ENCODE measurements around the gene TM7SF3.
"Not testable (repeated sequence)": the region's sequence is repeated elsewhere in the genome, so short reads cannot be mapped to it uniquely, and the experiment has no call there.

The TM7SF3 gene, protein sequence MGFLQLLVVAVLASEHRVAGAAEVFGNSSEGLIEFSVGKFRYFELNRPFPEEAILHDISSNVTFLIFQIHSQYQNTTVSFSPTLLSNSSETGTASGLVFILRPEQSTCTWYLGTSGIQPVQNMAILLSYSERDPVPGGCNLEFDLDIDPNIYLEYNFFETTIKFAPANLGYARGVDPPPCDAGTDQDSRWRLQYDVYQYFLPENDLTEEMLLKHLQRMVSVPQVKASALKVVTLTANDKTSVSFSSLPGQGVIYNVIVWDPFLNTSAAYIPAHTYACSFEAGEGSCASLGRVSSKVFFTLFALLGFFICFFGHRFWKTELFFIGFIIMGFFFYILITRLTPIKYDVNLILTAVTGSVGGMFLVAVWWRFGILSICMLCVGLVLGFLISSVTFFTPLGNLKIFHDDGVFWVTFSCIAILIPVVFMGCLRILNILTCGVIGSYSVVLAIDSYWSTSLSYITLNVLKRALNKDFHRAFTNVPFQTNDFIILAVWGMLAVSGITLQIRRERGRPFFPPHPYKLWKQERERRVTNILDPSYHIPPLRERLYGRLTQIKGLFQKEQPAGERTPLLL

DNA sequence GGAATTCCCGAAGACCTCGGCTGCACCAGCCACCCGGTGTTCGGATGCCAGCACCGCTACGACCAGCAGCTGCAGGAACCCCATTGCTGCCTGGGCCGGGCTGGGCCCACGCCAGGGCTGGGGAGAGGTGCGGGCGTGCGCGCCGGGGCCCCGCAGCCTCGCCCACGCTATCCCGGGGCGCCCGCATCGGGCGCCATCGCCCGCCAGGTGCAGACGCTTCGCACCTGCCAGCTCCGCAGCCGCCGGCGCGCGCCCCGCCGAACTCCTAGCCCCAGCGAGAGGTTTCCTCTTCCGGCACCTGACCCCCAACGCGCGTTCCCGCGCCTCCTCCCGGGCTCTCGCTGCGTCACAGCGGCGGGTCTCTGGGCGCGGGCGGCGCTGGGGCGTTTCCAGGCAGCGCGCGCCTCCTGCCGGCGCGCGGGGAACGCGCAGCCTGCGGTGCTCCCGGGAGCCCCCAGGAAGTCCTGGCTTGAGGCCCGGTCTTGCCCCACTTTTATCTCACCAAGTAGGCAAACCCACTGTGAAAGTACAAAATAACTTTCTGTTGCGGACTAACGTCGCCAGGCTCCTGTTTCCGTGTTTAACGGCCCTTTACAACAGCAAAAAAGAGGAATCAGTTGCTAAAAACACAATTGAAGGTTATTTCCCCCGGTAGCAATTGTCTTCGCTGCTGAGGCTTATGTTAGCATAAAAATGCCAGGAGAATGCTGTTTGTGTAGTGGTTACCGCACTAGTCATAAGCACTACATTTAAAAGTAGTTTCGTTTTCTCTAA, at the start of gene TM7SF3:
TM7SF3 (minus strand) TSS at position 300 of the 774 bp plus-strand sequence; CDS start at position 84, 216 bp downstream.
- DNase-seq, result peak; percentile 77

DNA sequence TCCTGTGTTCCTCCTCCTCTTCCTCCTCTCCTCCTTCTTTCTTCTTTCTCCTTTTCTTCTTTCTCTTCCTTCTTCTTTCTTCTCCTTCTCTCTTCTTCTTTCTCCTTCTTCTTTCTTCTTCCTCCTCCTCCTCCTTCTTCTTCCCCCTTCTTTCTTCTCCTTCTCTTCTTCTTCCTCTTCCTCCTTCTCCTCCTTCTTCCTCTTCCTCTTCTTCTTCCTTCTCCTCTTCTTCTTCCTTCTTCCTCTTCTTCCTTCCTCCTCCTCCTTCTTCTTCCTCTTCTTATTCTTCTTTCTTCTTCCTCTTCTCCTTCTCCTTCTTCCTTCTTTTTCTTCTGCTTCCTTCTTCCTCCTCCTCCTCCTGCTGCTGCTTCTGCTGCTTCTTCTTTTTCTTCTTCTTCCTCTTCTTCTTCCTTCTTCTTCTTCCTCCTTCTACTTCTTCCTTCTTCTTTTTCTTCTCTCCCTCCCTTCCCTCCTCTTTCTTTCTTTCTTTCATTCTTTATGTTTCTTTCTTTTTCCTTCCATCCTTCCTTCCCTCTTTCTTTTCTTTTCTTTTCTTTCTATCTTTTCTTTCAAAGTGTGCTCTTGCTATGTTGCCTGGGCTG, 49.2 kb upstream of the TM7SF3 start:
- no peak for DNase-seq

DNA sequence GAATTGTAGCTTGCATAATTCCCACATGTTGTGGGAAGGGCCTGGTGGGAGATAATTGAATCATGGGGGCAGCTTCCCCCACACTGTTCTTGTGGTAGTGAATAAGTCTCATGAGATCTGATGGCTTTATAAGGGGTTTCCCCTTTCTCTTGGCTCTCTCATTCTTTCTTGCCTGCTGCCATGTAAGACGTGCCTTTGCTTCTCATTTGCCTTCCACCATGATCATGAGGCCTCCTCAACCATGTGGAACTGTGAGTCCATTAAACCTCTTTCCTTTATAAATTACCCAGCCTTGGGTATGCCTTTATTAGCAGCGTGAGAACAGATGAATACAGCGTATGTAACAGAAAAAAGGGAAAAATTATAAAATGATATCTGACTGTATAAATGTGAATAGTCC, 47.1 kb upstream of the TM7SF3 start:
- no peak for DNase-seq

DNA sequence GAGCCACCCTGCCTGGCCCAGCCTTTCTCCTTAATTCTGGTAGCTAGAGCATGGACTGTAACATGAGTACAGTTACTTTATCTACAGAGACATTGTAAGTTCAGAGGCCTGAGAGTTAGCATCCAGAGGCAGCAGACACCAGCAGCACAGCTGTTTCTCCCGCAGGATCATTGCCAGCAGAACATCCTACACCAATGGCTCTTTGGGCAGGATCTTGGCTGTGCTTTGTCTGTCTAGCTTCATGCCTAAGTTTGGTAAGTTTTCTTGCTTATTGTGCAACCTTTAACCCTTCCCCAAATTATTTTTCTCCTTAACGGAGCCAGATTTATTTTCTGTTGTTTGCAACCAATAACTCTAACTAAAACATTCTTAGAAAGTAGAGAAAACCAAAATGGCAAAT, 46.6 kb upstream of the TM7SF3 start:
- no peak for DNase-seq

DNA sequence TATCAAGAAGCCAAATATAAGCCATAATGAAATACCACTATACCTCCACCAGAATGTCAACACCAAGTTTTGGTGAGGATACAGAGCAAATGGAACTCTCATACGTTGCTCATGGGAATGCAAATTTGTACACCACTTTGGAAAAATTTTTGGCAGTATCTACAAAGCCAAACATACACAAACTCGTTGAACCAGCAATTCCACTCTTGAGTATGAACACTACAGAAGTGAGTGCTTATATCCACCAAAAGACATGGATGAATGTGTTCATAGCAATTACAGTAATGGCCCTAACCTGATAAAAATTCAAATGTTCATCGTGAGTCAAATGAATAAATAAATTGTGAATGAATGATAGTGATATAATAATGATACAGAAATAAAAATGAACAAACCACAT, 43.4 kb upstream of the TM7SF3 start:
- DNase-seq, result no peak

DNA sequence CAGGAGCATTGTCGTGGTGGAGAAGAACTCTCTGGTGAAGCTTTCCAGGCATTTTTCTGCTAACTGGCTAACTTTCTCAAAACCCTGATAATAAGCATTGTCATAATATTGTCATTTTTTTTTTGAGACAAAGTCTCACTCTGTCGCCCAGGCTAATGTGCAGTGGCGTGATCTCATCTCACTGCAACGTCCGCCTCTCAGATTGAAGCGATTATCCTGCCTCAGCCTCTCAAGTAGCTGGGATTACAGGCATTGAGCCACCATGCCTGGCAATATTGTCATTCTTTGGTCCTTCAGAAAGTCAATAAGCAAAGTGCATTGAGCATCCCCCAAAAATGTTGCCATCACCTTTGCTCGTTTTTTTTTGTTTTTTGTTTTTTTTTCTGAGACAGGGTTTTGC, 41.8 kb upstream of the TM7SF3 start:
- no peak for DNase-seq

DNA sequence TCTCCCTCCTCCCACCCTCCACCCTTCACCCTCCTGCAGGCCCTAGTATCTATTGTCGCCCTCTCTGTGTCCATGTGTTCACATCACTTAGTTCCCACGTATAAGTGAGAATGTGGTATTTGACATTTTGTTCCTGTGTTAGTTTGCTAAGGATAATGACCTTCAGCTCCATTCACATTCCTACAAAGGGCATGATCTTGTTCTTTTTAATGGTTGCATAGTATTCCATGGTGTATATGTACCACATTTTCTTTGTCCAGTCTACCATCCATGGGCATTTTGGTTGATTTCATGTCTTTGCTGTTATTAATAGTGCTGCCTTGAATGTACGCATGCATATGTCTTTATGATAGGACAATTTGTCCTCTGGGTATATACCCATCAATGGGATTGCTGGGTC, 38.6 kb upstream of the TM7SF3 start:
- no peak for DNase-seq

DNA sequence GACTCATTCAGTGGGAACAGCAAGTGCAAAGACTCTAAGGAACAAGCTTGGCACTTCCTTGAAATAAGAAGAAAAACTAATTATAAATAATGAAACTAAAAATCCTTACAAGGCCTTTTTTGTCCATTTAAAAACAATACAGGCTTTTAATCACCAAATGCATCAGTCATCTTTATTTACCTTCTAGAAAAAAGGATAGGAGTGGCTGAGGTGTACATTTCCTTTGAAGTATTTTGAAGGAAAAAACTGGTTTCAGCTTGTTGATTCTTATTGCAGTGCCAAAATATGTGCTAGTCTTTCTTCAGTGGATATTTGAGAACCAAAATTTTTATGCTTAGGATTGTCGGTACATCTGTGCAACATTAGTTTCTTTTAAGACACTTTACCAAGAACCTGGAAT, 38.0 kb upstream of the TM7SF3 start:
- no peak for DNase-seq

DNA sequence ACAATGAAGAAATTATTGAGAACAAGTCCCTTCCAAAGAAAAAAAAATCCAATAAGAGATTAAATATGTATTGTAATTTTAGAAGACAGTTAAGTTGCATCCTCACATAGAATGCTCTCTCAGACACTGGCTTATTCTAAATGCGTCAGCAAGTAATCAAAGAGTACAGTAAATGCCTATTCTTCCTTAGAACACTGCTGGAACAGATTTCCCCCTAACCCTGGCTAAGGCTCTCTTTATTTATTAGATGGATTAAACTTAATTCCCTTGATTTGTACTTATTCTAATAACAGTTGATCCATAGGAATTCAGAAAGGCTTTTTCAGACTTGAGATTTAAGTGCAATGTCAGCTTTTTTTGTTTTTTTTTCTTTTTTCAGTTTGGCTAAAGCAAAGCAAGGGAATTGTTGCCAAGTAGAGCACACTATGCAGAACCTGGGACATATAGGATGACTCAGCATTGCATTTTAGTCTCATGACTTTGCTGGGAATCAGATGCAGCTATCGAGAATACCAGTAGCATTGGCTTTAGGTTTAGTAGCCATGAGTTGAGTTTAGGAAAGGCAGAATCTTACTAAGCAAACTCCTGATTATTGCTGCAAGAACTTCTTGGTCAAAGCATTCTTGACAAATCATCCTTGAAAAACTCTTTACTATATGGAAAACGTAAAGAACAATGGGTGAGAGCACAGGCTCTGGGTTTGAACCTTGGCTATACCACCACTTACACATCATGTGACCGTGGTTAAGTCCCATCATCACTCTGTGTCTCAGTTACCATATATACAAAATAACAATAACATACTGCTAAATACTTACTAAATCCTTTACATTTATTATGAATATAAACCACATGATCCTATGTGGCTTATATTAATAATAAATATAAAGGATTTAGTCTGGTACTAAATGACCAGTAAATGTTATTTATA, 34.9 kb upstream of the TM7SF3 start:
- no peak for DNase-seq

DNA sequence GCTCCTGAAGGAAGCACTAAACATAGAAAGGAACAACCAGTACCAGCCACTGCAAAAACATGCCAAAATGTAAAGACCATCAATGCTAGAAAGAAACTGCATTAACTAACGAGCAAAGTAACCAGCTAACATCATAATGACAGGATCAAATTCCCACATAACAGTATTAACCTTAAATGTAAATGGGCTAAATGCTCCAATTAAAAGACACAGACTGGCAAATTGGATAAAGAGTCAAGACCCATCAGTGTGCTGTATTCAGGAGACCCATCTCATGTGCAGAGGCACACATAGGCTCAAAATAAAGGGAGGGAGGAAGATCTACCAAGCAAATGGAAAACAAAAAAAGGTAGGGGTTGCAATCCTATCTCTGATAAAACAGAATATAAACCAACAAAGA, 27.8 kb upstream of the TM7SF3 start:
- DNase-seq, result not testable (repeated sequence)

DNA sequence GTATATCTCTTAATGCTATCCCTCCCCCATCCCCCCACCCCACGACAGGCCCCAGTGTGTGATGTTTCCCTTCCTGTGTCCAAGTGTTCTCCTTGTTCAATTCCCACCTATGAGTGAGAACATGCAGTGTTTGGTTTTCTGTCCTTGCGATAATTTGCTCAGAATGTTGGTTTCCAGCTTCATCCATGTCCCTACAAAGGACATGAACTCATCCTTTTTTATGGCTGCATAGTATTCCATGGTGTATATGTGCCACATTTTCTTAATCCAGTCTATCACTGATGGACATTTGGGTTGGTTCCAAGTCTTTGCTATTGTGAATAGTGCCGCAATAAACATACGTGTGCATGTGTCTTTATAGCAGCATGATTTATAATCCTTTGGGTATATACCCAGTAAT, 26.5 kb upstream of the TM7SF3 start:
- DNase-seq, result not testable (repeated sequence)

DNA sequence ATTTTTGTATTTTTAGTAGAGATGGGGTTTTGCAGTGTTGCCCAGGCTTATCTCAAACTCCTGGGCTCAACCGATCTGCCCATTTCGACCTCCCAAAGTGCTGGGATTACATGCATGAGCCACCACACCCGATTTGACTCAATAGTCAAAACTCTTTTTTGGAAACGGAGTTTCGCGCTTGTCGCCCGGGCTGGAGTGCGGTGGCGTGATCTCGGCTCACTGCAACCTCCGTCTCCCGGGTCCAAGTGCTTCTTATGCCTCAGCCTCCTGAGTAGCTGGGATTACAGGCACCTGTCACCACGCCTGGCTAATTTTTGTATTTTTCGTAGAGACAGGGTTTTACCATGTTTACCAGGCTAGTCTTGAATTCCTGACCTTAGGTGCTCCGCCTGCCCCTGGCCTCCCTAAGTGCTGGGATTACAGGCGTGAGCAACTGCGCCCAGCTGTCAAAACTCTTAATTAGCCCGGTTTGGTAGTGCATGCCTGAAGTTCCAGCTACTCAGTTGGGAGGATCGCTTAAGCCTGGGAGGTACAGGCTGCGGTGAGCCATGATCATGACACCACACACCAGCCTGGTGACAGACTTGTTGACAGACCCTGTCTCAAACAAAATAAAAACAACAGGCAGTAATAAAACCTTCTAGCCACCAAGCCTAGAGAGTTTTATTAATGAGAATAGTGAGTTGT, 20.6 kb upstream of the TM7SF3 start:
- DNase-seq, result no peak

DNA sequence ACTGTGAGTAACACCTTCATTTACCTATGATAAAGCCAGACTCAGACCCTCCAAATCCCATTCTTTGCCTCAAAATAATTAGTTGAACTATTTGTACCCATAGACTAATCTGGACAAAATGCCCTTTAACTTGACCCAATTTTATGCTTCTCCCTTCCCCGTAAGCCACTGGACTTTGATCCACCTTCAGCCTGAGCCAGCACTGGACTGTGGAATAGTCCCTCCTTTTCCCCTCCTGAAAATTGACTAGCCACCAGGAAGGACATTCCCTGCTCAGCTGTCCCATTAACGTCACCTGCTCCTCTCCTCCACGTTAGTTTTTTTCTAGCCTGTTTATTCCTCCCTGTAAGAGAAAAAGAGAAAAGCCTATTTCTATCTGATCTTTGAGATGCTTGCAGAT, 18.5 kb upstream of the TM7SF3 start:
- DNase-seq, result no peak

DNA sequence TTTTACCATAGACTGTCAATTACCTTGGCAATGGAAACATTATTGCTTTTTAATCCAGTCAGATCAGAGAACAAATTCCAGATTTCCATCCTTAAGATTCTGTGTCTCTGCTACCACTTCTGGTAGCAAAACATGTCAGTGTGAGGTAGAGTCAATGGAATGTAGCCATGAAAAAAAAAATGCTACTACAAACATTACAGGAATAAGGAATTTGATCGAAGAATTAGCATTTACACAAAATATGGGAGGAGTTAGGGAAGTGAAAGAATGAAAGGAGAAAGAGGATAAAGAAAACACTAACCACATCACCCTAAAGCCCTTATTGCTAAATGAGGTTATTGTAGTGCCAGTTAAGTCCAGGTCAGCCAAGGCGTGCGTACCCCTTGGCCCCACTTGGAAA, 17.3 kb upstream of the TM7SF3 start:
- no peak for DNase-seq

DNA sequence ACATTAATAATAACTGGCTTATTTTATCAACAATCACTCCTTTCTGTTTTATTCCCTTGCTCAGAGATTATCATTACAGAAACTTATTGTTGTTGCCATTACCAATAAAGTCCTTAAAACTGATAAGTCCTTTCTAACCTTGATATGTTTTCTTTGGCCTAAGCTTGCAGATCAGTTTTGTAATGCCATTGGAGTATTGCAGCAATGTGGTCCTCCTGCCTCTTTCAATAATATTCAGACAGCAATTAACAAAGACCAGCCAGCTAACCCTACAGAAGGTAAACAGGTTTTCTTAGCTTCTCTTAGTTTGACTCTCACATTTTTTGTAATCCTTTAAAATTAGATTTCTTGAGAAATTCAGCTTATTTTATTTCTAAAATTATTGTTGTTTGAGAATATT, 12.1 kb upstream of the TM7SF3 start:
- no peak for DNase-seq

DNA sequence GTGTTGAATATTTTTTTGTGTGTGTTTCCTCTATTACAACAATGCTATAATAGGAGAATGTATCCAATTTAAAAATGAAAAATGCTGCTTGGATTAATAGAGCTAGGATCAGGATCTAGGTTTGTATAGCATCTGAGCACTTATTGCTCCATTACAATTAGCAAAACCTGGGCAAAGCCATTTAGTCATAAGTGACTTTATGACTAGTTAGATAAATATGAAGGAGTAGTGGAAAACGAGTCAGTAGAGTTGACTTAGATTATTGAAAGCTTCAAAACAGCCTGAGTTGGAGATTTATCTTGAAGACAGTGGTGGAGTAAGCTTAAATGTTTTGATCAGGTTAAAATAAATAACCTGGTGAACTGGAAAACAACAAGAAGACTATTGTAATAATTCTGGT, 10.9 kb upstream of the TM7SF3 start:
- DNase-seq, result no peak

DNA sequence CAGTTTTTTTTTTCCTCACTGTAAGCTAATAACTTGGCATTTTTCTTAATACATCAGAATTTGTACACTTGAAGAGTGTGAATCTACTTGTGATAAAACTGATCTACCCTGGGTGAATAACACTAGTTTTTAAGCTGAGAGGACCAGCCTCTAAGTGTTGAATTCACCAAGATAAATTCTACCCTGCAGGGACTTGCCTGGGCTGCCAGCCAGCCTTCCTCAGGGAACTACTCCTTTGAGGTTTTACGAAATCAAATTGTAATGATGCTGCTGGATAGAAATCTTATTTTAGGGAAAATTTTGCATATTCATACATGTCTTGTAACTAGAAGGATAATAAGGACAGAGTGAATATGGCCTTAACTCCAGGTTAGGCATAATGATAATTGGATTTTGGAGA, 10.1 kb upstream of the TM7SF3 start:
- DNase-seq, result no peak

DNA sequence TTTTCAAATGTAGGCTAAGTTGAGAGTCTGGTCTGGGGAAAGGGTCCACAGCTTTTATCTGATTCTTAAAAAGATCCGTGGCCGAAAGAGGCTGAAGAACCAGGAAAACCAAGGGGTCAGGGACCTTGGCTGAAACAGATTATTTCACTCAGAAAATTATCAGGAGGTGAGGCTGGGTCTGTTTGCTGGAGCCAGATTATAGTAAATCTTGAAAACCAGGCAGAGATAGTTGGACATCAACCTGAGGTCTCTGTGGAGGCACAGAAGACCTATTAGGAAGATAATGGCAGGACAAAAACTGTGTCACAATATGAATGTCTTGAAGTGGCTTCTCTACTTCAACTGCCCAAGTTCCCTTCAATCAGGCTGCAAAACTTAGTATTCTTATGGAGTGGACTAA, 6.6 kb upstream of the TM7SF3 start:
- no peak for DNase-seq

DNA sequence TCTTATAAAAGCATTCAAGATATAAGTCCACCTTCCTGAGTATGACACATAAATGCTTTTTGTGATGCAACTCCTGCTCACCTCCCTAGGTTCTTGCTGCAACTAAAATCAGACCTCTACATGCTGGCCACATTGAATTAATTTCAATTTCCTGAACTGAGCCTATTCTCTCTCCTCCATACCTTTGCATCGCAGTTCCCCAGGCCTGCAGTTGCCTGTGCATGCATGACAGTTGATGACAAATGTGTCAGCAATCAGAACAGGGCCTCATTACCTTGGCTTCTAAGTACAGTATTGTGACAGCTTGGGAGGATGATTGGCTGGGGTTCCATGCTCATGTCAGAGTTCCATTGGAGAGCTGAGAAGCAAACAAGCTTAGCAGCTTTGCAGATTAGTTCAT, 3.9 kb upstream of the TM7SF3 start:
- DNase-seq, result no peak

DNA sequence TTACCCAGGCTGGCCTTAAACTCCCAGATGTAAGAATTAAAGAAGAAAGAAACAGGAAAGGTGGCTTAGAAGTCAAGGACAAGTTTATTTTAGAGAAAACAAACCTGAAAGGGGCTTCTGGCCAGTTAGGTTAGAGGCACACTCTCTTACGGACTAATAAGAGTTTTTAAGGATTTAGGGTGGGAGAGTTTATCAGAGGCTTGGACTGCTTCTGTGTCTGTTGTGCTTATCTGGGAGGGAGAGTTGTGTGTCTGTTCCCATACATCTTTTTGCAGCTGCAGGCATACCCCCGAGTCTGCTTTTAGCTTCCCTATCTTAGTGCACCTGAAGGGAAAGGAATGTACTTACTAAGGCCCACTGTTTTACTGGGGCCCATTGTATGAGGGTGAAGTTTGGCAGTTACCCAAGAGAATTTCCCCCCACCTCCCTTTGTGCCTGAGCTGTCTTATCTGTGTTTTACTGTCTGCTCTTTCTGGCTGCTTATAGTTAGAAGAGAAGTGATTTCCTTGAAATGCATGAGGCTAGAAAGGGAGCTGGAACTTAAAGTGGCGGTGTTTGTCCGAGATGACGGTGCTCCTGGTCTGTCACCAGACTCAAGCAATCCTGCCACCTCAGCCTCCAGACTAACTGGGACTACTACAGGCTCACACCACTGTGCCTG, 3.1 kb upstream of the TM7SF3 start:
- not testable (repeated sequence) for DNase-seq

DNA sequence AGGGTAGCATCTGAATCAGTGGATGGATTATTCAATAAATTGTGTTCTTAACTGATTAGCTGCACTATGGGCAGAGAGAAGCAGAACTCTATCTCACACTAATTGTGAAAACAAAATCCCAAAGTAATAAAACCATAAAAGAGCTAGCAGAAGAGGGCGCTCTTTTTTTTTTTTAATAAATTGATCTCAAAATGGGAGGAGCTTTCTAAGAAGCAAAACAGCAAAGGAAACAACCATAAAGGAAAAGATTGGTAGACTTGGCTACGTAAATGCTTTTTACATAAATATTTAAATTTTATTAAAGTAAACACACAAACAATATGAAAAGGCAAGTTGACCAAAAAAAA, 1.5 kb upstream of the TM7SF3 start:
- no peak for DNase-seq

All from 8988T (cell line).